ENCODE measurements around the gene TPP1.

DNA sequence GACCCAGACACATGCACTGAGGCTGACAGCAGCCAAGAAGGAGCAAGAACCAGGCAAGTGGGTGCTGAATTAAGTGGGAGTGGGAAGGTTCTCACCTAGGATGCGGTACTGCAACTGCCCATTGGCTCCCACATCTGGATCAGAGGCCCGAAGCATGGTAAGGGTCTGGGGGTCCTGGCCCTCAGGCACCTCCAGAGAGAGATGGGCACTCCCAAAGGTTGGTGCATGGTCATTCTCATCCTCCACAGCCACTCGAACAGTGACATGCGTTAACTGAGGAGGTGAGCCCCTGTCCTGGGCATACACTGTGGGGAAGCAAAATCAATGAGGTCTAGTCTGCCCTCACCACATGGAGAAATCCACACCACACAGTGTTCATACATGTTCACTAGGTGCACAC lies 9.3 kb upstream of the TPP1 start:
- TF ChIP-seq, protein P1, sequence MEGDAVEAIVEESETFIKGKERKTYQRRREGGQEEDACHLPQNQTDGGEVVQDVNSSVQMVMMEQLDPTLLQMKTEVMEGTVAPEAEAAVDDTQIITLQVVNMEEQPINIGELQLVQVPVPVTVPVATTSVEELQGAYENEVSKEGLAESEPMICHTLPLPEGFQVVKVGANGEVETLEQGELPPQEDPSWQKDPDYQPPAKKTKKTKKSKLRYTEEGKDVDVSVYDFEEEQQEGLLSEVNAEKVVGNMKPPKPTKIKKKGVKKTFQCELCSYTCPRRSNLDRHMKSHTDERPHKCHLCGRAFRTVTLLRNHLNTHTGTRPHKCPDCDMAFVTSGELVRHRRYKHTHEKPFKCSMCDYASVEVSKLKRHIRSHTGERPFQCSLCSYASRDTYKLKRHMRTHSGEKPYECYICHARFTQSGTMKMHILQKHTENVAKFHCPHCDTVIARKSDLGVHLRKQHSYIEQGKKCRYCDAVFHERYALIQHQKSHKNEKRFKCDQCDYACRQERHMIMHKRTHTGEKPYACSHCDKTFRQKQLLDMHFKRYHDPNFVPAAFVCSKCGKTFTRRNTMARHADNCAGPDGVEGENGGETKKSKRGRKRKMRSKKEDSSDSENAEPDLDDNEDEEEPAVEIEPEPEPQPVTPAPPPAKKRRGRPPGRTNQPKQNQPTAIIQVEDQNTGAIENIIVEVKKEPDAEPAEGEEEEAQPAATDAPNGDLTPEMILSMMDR (IDR thresholded peaks at IDR 0.05) = no peak
- TF ChIP-seq POLR2A (IDR thresholded peaks at IDR 0.05) = no peak
